Tibial artery (tissue), 4 donors: ENCODE results near the gene LCT.

Experiments used
- DNase-seq, 2 donors: peaks; one replicate each; pipeline ENCODE4 v3.0.0-alpha.2; 2019
- H3K27ac ChIP-seq, 2 donors: fragments of 200-600 bp; sonication (generic) in 1 of 2; 1 replicate in 1 of 2; 2 replicates in 1 of 2; pipeline ENCODE4 v1.5.1; 2018 to 2019; ENCODE audit warnings: mild to moderate bottlenecking in 1 of 2
- H3K27me3 ChIP-seq, 2 donors: fragments of 200-600 bp; sonication (generic) in 1 of 2; one replicate each; pipeline versions ENCODE4 v1.5.1 to v1.6.0; 2016 to 2019
- H3K36me3 ChIP-seq, 3 donors: fragments of 200-600 bp; sonication (generic) in 2 of 3; one replicate each; pipeline ENCODE4 v1.5.1; 2016 to 2019; ENCODE audit warnings: mild to moderate bottlenecking in 2 of 3
- H3K4me1 ChIP-seq, 4 donors: fragments of 200-600 bp; sonication (generic) in 2 of 4; 1 replicate in 3 of 4; 2 replicates in 1 of 4; pipeline ENCODE4 v1.5.1; 2016 to 2019
- H3K4me3 ChIP-seq, 2 donors: fragments of 200-600 bp; sonication (generic) in 1 of 2; 1 replicate in 1 of 2; 2 replicates in 1 of 2; pipeline ENCODE4 v1.5.1; 2018 to 2019; ENCODE audit warnings: mild to moderate bottlenecking in 2 of 2
- H3K9me3 ChIP-seq, 3 donors: fragments of 200-600 bp; sonication (generic) in 1 of 3; one replicate each; pipeline ENCODE4 v1.5.1; 2016 to 2019
- CTCF ChIP-seq, 2 experiments: fragments of 200-600 bp in 1 of 2; fragments of 450-650 bp in 1 of 2; IDR thresholded peaks; one replicate each; pipeline ENCODE4 v1.5.1; 2017 to 2019; ENCODE audit warnings: antibody characterized with exemption in 2 of 2, mild to moderate bottlenecking in 1 of 2, moderate library complexity in 1 of 2
- intact Hi-C: fragments of 100-400 bp; cut with DNase I; formaldehyde crosslinking; loops from one replicate; pipeline ENCODE4 v1.15.0; 2023; ENCODE audit warnings: low total_unique reads

Gene LCT

GRCh38 chr2:135756692-135757091, 80.3 kb downstream of the LCT start:
- H3K4me1 ChIP-seq = no peaks in the 10 kb centered on the region
- DNase-seq = no peak
- intact Hi-C loops = no loop called here
- H3K36me3 ChIP-seq = peaks cover 87 to 95% (median 93%) of the 10 kb centered on the region in 3 donors
- H3K27ac ChIP-seq = no peak overlapping the region
- TF ChIP-seq CTCF (IDR thresholded peaks at IDR 0.05) = no peak
- peaks cover 0 to 11% (median 4%) of the 10 kb centered on the region in 3 donors for H3K9me3 ChIP-seq
- H3K4me3 ChIP-seq = no peak overlapping the region
- no peaks in the 10 kb centered on the region for H3K27me3 ChIP-seq

GRCh38 chr2:135755573-135755972, 81.4 kb downstream of the LCT start:
- H3K4me1 ChIP-seq = no peaks in the 10 kb centered on the region
- peaks cover 76 to 90% (median 84%) of the 10 kb centered on the region in 3 donors for H3K36me3 ChIP-seq
- peaks cover 0 to 11% (median 4%) of the 10 kb centered on the region in 3 donors for H3K9me3 ChIP-seq
- TF ChIP-seq CTCF (IDR thresholded peaks at IDR 0.05) = no peak
- DNase-seq = no peak
- H3K27me3 ChIP-seq = no peaks in the 10 kb centered on the region
- no peak overlapping the region for H3K4me3 ChIP-seq
- H3K27ac ChIP-seq = no peak overlapping the region
- intact Hi-C loops = no loop called here

GRCh38 chr2:135745545-135745944, 91.4 kb downstream of the LCT start:
- no peaks in the 10 kb centered on the region for H3K9me3 ChIP-seq
- no peaks in the 10 kb centered on the region for H3K27me3 ChIP-seq
- DNase-seq = no peak
- no peak overlapping the region for H3K27ac ChIP-seq
- H3K4me3 ChIP-seq = no peak overlapping the region
- TF ChIP-seq CTCF (IDR thresholded peaks at IDR 0.05) = no peak
- H3K4me1 ChIP-seq = peaks cover 0 to 29% (median 12%) of the 10 kb centered on the region in 4 donors
- intact Hi-C loops = no loop called here
- H3K36me3 ChIP-seq = peaks cover 14 to 33% (median 30%) of the 10 kb centered on the region in 3 donors

GRCh38 chr2:135744760-135745314, 92.1 kb downstream of the LCT start:
- H3K36me3 ChIP-seq = peaks cover 9 to 26% (median 25%) of the 10 kb centered on the region in 3 donors
- H3K4me1 ChIP-seq = peaks cover 0 to 29% (median 12%) of the 10 kb centered on the region in 4 donors
- H3K27ac ChIP-seq = no peak overlapping the region
- H3K27me3 ChIP-seq = no peaks in the 10 kb centered on the region
- no peak overlapping the region for H3K4me3 ChIP-seq
- intact Hi-C loops = no loop called here
- TF ChIP-seq CTCF (IDR thresholded peaks at IDR 0.05) = no peak
- no peaks in the 10 kb centered on the region for H3K9me3 ChIP-seq
- no peak for DNase-seq

GRCh38 chr2:135743860-135744259, 93.1 kb downstream of the LCT start:
- no peaks in the 10 kb centered on the region for H3K9me3 ChIP-seq
- intact Hi-C loops = loop anchor here (2.0 kb wide), 1 partner anchor 825 kb away; the partner anchor contains the start of gene CCNT2
- H3K4me3 ChIP-seq = peak overlapping the region in 1 of 2 donors; percentile 93
- peaks cover 0 to 29% (median 12%) of the 10 kb centered on the region in 4 donors for H3K4me1 ChIP-seq
- no peaks in the 10 kb centered on the region for H3K27me3 ChIP-seq
- peaks cover under 1 to 16% (median 15%) of the 10 kb centered on the region in 3 donors for H3K36me3 ChIP-seq
- peak overlapping the region in 1 of 2 donors; percentile 99 for H3K27ac ChIP-seq
- no peak for DNase-seq
- no peak for TF ChIP-seq CTCF (IDR thresholded peaks at IDR 0.05)
